Astrocyte (in vitro differentiated cells and primary cell): ENCODE results near the gene SLC7A9. TPM values are rescaled to one million over a fixed set of nuclear protein-coding genes. Genes with fewer than 3 reads are reported as not detected.

Source experiments
- DNase-seq: peaks from one replicate; pipeline ENCODE4 v3.0.0-alpha.2; 2010; ENCODE audit warnings: low read depth
- FAIRE-seq: peaks from 2 replicates; lab custom pipeline; 2011; peaks lifted over from hg19 to GRCh38; lab: Jason Lieb, UNC
- H2AFZ ChIP-seq: 2 replicates; pipeline ENCODE4 v1.6.0; 2012; ENCODE audit warnings: low read depth, low read length, inconsistent platforms
- H3K27ac ChIP-seq: 2 replicates; pipeline ENCODE4 v1.5.1; 2011; ENCODE audit warnings: low read depth, low read length, inconsistent platforms
- H3K27me3 ChIP-seq: 2 replicates; pipeline ENCODE4 v1.6.0; 2011; ENCODE audit warnings: low read length, inconsistent platforms; ENCODE audit not compliant: insufficient read depth
- H3K36me3 ChIP-seq: 2 replicates; pipeline ENCODE4 v1.5.1; 2011; ENCODE audit warnings: low read length, inconsistent platforms; ENCODE audit not compliant: insufficient read depth
- H3K4me1 ChIP-seq: 2 replicates; pipeline ENCODE4 v1.5.1; 2011; ENCODE audit warnings: low read length, inconsistent platforms; ENCODE audit not compliant: insufficient read depth
- H3K4me2 ChIP-seq: 2 replicates; pipeline ENCODE4 v1.6.0; 2012; ENCODE audit warnings: low read length, inconsistent platforms
- H3K4me3 ChIP-seq: 2 replicates; pipeline ENCODE4 v1.5.1; 2011; ENCODE audit warnings: low read depth, mild to moderate bottlenecking, low read length, inconsistent platforms; ENCODE audit not compliant: insufficient read depth
- H3K79me2 ChIP-seq: 2 replicates; pipeline ENCODE4 v1.6.0; 2012; ENCODE audit warnings: mild to moderate bottlenecking, low read length, inconsistent platforms; ENCODE audit not compliant: insufficient read depth
- H3K9ac ChIP-seq: 2 replicates; pipeline ENCODE4 v1.6.0; 2012; ENCODE audit warnings: mild to moderate bottlenecking, low read length, inconsistent platforms
- H3K9me3 ChIP-seq: 2 replicates; pipeline ENCODE4 v1.5.1; 2012; ENCODE audit warnings: low read depth, mild to moderate bottlenecking, low read length, inconsistent platforms; ENCODE audit not compliant: insufficient read depth
- H4K20me1 ChIP-seq: 2 replicates; pipeline ENCODE4 v1.6.0; 2012; ENCODE audit warnings: low read length, inconsistent platforms; ENCODE audit not compliant: insufficient read depth
- H3K27ac Mint-ChIP-seq: one replicate; pipeline ENCODE4 v1.8.0; 2021; ENCODE audit warnings: mild to moderate bottlenecking, mixed read lengths; ENCODE audit not compliant: unreplicated experiment
- H3K27me3 Mint-ChIP-seq: one replicate; pipeline ENCODE4 v1.8.0; 2021; ENCODE audit warnings: low read depth, mixed read lengths; ENCODE audit not compliant: unreplicated experiment
- H3K36me3 Mint-ChIP-seq: one replicate; pipeline ENCODE4 v1.8.0; 2021; ENCODE audit warnings: low read depth, mixed read lengths; ENCODE audit not compliant: unreplicated experiment
- H3K4me1 Mint-ChIP-seq: one replicate; pipeline ENCODE4 v1.8.0; 2021; ENCODE audit warnings: low read depth, mixed read lengths; ENCODE audit not compliant: unreplicated experiment
- H3K4me3 Mint-ChIP-seq: one replicate; pipeline ENCODE4 v1.8.0; 2021; ENCODE audit warnings: mild to moderate bottlenecking, moderate library complexity, mixed read lengths; ENCODE audit not compliant: unreplicated experiment
- H3K9me3 Mint-ChIP-seq: one replicate; pipeline ENCODE4 v1.8.0; 2021; ENCODE audit warnings: mild to moderate bottlenecking, mixed read lengths; ENCODE audit not compliant: unreplicated experiment
- EZH2 ChIP-seq: IDR thresholded peaks from 2 replicates; pipeline ENCODE4 v1.6.1; 2012; ENCODE audit warnings: mild to moderate bottlenecking, low read length, inconsistent platforms; ENCODE audit not compliant: insufficient read depth
- total RNA-seq: library from RNA; stranded (reverse); gene quantifications from 2 replicates; pipeline ENCODE4 v1.2.1, GENCODE V29; 2021
- TF ChIP-seq, protein P1 (sequence below): IDR thresholded peaks from 2 replicates; pipeline ENCODE4 v1.5.1; 2011; ENCODE audit warnings: low read depth, mild to moderate bottlenecking, inconsistent platforms, low read length, moderate library complexity; ENCODE audit not compliant: insufficient read depth

The SLC7A9 gene
- total RNA-seq, 1 donor from 2014 or later, result 0.45 TPM

DNA sequence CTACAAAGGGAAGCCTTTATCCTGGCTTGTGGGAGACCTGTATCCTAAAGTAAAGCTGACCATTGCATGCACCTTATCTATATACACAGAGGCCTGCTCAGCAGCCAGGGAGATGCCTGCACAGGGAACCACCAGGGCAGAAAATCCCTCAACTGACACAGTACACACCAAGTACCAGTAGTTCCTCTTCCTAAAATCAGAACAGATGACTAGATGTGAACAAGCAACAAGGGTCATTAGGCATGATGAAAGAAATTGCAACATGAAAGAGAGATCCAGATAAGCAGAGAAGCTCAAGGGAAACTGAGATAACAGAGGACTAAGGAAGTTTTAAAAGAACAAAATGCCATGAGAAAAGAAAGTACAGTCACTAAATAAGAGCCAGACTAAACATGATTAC lies 39.7 kb upstream of the SLC7A9 start:
- FAIRE-seq, result no peak
- no peak overlapping the region for H3K4me3 Mint-ChIP-seq
- no peak overlapping the region for H3K4me3 ChIP-seq
- H3K4me1 ChIP-seq, result no peaks in the 10 kb centered on the region
- H3K9me3 Mint-ChIP-seq, result no peaks in the 10 kb centered on the region
- TF ChIP-seq, protein P1, sequence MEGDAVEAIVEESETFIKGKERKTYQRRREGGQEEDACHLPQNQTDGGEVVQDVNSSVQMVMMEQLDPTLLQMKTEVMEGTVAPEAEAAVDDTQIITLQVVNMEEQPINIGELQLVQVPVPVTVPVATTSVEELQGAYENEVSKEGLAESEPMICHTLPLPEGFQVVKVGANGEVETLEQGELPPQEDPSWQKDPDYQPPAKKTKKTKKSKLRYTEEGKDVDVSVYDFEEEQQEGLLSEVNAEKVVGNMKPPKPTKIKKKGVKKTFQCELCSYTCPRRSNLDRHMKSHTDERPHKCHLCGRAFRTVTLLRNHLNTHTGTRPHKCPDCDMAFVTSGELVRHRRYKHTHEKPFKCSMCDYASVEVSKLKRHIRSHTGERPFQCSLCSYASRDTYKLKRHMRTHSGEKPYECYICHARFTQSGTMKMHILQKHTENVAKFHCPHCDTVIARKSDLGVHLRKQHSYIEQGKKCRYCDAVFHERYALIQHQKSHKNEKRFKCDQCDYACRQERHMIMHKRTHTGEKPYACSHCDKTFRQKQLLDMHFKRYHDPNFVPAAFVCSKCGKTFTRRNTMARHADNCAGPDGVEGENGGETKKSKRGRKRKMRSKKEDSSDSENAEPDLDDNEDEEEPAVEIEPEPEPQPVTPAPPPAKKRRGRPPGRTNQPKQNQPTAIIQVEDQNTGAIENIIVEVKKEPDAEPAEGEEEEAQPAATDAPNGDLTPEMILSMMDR, result no peak
- TF ChIP-seq EZH2, result no peak
- peaks cover 9% of the 10 kb centered on the region for H3K36me3 Mint-ChIP-seq
- no peaks in the 10 kb centered on the region for H4K20me1 ChIP-seq
- no peaks in the 10 kb centered on the region for H3K36me3 ChIP-seq
- H3K4me2 ChIP-seq, result no peak overlapping the region
- peaks cover 3% of the 10 kb centered on the region for H3K9me3 ChIP-seq
- H3K4me1 Mint-ChIP-seq, result no peaks in the 10 kb centered on the region
- H3K9ac ChIP-seq, result no peak overlapping the region
- no peak overlapping the region for H2AFZ ChIP-seq
- no peaks in the 10 kb centered on the region for H3K27me3 Mint-ChIP-seq
- no peaks in the 10 kb centered on the region for H3K27me3 ChIP-seq
- no peak for DNase-seq
- H3K27ac Mint-ChIP-seq, result no peak overlapping the region
- no peak overlapping the region for H3K27ac ChIP-seq
- no peaks in the 10 kb centered on the region for H3K79me2 ChIP-seq

DNA sequence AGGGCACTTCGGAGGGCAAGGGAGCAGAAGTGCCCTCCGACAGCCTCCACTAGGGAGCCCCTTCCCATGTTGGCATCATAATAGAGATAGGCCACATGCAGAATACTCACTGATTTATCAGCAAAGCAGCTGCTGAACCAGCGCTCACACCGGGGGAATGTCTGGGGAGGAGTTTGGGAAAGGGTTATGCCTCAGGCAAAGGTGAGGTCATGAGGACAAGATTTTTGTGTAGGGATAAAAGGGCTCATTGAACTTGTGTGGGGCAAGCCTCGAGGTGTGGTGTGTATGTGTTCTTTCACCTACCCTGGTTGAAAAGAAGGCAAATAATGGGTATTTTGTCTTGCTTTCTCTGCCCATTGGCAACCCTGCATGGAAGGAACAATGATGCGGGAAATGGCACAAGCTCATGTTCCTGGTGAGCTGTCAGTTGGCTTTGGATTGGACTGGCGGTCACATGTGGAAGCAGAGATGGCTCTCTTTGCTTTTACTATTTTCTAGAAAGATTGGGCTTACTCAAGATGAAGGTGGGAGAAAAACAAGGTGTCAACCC lies 39.1 kb upstream of the SLC7A9 start:
- Mint-ChIP-seq H3K4me3 (no peak overlapping the region), H3K27me3 (no peaks in the 10 kb centered on the region), H3K27ac (no peak overlapping the region), H3K4me1 (no peaks in the 10 kb centered on the region), H3K9me3 (no peaks in the 10 kb centered on the region), H3K36me3 (peaks cover 9% of the 10 kb centered on the region)
- no peaks in the 10 kb centered on the region for H3K27me3 ChIP-seq
- no peaks in the 10 kb centered on the region for H3K79me2 ChIP-seq
- no peak overlapping the region for H3K4me3 ChIP-seq
- no peak overlapping the region for H3K27ac ChIP-seq
- H3K36me3 ChIP-seq, result no peaks in the 10 kb centered on the region
- H3K4me2 ChIP-seq, result no peak overlapping the region
- no peaks in the 10 kb centered on the region for H3K4me1 ChIP-seq
- H3K9me3 ChIP-seq, result peaks cover 3% of the 10 kb centered on the region
- TF ChIP-seq EZH2, result no peak
- TF ChIP-seq, protein P1, result no peak
- H4K20me1 ChIP-seq, result no peaks in the 10 kb centered on the region
- no peak overlapping the region for H2AFZ ChIP-seq
- H3K9ac ChIP-seq, result no peak overlapping the region
- FAIRE-seq (no peak), DNase-seq (no peak)

DNA sequence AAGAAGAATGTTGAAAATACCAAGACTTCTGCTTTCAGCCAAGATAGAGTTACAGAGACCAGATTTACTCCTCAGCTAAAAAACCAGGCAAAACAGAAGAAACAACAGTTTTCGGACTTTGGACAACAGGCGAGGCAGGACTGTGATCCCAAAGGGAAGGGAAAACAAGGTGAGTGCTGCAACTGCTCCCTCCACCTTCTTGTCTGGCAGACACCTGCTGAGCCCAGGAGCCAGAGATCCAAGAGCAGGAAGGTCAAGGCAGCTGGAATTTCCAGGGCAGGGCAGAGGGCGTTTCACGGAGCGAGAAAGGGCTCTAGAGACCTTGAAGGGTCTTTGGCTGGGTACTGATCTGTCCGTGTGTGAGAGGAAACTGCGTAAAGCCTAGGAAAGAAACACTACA lies 32.9 kb upstream of the SLC7A9 start:
- no peaks in the 10 kb centered on the region for H3K79me2 ChIP-seq
- H2AFZ ChIP-seq, result no peak overlapping the region
- no peak overlapping the region for H3K9ac ChIP-seq
- Mint-ChIP-seq H3K27ac (no peak overlapping the region), H3K27me3 (no peaks in the 10 kb centered on the region), H3K4me3 (no peak overlapping the region), H3K36me3 (peaks cover 7% of the 10 kb centered on the region), H3K9me3 (no peaks in the 10 kb centered on the region), H3K4me1 (no peaks in the 10 kb centered on the region)
- peaks cover 2% of the 10 kb centered on the region for H4K20me1 ChIP-seq
- H3K27me3 ChIP-seq, result no peaks in the 10 kb centered on the region
- no peak overlapping the region for H3K4me2 ChIP-seq
- H3K4me1 ChIP-seq, result no peaks in the 10 kb centered on the region
- no peaks in the 10 kb centered on the region for H3K36me3 ChIP-seq
- no peak for DNase-seq
- H3K9me3 ChIP-seq, result peaks cover 3% of the 10 kb centered on the region
- no peak overlapping the region for H3K27ac ChIP-seq
- TF ChIP-seq EZH2, result no peak
- TF ChIP-seq, protein P1, result no peak
- no peak for FAIRE-seq
- no peak overlapping the region for H3K4me3 ChIP-seq
